ENCODE measurements around the gene CCDC24.

DNA sequence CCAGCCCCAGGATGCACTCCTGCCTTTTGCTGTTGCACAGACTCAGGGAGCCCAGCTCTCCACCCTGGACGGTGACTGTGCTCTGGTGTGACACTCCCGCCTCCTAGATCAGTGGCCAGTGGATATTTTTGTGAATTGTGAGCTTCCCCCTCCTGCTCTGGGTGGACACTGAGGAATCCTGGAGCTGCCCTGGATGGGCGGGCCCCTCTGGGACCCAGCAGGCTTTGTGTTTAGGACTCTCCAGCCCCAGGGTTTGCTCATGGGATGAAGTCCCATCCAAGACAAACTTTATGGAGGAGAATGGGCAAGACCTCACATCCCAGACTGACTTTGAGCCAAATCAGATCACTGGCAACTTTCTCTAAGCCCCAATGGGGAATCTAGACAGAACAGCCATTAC, 23.8 kb downstream of the CCDC24 start:
- TF ChIP-seq YY1 (IDR thresholded peaks at IDR 0.05) (no peak), GABPA (IDR thresholded peaks at IDR 0.05 in 1 of 2, conservative IDR thresholded peaks at IDR 0.05 in 1 of 2) (no peak), RAD21 (IDR thresholded peaks at IDR 0.05) (no peak), HNF4A (conservative IDR thresholded peaks at IDR 0.05) (no peak), TAF1 (conservative IDR thresholded peaks at IDR 0.05) (no peak), SP1 (IDR thresholded peaks at IDR 0.05) (no peak), JUND (IDR thresholded peaks at IDR 0.05) (no peak), EGR1 (IDR thresholded peaks at IDR 0.05; ENCODE audit: low read depth in 2 of 2) (no peak)
- TF ChIP-seq, protein P1, sequence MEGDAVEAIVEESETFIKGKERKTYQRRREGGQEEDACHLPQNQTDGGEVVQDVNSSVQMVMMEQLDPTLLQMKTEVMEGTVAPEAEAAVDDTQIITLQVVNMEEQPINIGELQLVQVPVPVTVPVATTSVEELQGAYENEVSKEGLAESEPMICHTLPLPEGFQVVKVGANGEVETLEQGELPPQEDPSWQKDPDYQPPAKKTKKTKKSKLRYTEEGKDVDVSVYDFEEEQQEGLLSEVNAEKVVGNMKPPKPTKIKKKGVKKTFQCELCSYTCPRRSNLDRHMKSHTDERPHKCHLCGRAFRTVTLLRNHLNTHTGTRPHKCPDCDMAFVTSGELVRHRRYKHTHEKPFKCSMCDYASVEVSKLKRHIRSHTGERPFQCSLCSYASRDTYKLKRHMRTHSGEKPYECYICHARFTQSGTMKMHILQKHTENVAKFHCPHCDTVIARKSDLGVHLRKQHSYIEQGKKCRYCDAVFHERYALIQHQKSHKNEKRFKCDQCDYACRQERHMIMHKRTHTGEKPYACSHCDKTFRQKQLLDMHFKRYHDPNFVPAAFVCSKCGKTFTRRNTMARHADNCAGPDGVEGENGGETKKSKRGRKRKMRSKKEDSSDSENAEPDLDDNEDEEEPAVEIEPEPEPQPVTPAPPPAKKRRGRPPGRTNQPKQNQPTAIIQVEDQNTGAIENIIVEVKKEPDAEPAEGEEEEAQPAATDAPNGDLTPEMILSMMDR (IDR thresholded peaks at IDR 0.05; ENCODE audit: low read depth, low read length, missing input control) = no peak
- TF ChIP-seq, protein P2, sequence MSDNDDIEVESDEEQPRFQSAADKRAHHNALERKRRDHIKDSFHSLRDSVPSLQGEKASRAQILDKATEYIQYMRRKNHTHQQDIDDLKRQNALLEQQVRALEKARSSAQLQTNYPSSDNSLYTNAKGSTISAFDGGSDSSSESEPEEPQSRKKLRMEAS (IDR thresholded peaks at IDR 0.05) = no peak
- TF ChIP-seq, protein P3, sequence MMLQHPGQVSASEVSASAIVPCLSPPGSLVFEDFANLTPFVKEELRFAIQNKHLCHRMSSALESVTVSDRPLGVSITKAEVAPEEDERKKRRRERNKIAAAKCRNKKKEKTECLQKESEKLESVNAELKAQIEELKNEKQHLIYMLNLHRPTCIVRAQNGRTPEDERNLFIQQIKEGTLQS (IDR thresholded peaks at IDR 0.05) = no peak
- TF ChIP-seq, protein P4, sequence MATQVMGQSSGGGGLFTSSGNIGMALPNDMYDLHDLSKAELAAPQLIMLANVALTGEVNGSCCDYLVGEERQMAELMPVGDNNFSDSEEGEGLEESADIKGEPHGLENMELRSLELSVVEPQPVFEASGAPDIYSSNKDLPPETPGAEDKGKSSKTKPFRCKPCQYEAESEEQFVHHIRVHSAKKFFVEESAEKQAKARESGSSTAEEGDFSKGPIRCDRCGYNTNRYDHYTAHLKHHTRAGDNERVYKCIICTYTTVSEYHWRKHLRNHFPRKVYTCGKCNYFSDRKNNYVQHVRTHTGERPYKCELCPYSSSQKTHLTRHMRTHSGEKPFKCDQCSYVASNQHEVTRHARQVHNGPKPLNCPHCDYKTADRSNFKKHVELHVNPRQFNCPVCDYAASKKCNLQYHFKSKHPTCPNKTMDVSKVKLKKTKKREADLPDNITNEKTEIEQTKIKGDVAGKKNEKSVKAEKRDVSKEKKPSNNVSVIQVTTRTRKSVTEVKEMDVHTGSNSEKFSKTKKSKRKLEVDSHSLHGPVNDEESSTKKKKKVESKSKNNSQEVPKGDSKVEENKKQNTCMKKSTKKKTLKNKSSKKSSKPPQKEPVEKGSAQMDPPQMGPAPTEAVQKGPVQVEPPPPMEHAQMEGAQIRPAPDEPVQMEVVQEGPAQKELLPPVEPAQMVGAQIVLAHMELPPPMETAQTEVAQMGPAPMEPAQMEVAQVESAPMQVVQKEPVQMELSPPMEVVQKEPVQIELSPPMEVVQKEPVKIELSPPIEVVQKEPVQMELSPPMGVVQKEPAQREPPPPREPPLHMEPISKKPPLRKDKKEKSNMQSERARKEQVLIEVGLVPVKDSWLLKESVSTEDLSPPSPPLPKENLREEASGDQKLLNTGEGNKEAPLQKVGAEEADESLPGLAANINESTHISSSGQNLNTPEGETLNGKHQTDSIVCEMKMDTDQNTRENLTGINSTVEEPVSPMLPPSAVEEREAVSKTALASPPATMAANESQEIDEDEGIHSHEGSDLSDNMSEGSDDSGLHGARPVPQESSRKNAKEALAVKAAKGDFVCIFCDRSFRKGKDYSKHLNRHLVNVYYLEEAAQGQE (IDR thresholded peaks at IDR 0.05) = no peak
- TF ChIP-seq, protein P5, sequence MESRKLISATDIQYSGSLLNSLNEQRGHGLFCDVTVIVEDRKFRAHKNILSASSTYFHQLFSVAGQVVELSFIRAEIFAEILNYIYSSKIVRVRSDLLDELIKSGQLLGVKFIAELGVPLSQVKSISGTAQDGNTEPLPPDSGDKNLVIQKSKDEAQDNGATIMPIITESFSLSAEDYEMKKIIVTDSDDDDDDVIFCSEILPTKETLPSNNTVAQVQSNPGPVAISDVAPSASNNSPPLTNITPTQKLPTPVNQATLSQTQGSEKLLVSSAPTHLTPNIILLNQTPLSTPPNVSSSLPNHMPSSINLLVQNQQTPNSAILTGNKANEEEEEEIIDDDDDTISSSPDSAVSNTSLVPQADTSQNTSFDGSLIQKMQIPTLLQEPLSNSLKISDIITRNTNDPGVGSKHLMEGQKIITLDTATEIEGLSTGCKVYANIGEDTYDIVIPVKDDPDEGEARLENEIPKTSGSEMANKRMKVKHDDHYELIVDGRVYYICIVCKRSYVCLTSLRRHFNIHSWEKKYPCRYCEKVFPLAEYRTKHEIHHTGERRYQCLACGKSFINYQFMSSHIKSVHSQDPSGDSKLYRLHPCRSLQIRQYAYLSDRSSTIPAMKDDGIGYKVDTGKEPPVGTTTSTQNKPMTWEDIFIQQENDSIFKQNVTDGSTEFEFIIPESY (IDR thresholded peaks at IDR 0.05) = no peak
